SH-SY5Y (cell line): ENCODE measurements around the gene CRIM1.

Source experiments
- GATA2 ChIP-seq: IDR thresholded peaks from 2 replicates; pipeline ENCODE4 v1.6.1; 2011; ENCODE audit warnings: mild to moderate bottlenecking, low read depth, low read length
- GATA3 ChIP-seq: IDR thresholded peaks from 2 replicates; pipeline ENCODE4 v1.6.1; 2011; ENCODE audit warnings: low read depth, mild to moderate bottlenecking, low read length, moderate library complexity

- TF ChIP-seq GATA2 (no peak), GATA3 (no peak)
Observed at GRCh38 chr2:36473230-36473629, 117.7 kb downstream of the CRIM1 start.
